ENCODE measurements around the gene ADGRL2.

ADGRL2 gene

GRCh38 chr1:81989524-81989923 is 188.8 kb downstream of the ADGRL2 start:
- Histone ChIP-seq H3K27me3 (ENCODE audit: control insufficient read depth, insufficient read depth, low read length) (no peaks in the 10 kb centered on the region), H3K4me3 (ENCODE audit: low read depth, low read length) (no peak overlapping the region), H3K4me1 (ENCODE audit: control insufficient read depth, insufficient read depth, low read length) (no peaks in the 10 kb centered on the region), H3K9me3 (ENCODE audit: control insufficient read depth, insufficient read depth, low read depth, low read length) (no peaks in the 10 kb centered on the region), H3K27ac (ENCODE audit: low read depth, low read length) (no peak overlapping the region), H3K9ac (ENCODE audit: low read length) (no peak overlapping the region), H3K36me3 (ENCODE audit: control insufficient read depth, insufficient read depth, low read length) (peaks cover 70% of the 10 kb centered on the region)

- peaks cover 63% of the 10 kb centered on the region for H3K36me3 ChIP-seq (ENCODE audit: control insufficient read depth, insufficient read depth, low read length)
- no peak overlapping the region for H3K9ac ChIP-seq (ENCODE audit: low read length)
- no peaks in the 10 kb centered on the region for H3K4me1 ChIP-seq (ENCODE audit: control insufficient read depth, insufficient read depth, low read length)
- no peak overlapping the region for H3K27ac ChIP-seq (ENCODE audit: low read depth, low read length)
- H3K4me3 ChIP-seq (ENCODE audit: low read depth, low read length) = no peak overlapping the region
- no peaks in the 10 kb centered on the region for H3K9me3 ChIP-seq (ENCODE audit: control insufficient read depth, insufficient read depth, low read depth, low read length)
- no peaks in the 10 kb centered on the region for H3K27me3 ChIP-seq (ENCODE audit: control insufficient read depth, insufficient read depth, low read length)
These were observed 189.5 kb downstream of the ADGRL2 start for GRCh38 chr1:81990241-81990640.

GRCh38 chr1:81998165-81998564 is 197.4 kb downstream of the ADGRL2 start:
- Histone ChIP-seq H3K36me3 (ENCODE audit: control insufficient read depth, insufficient read depth, low read length) (no peaks in the 10 kb centered on the region), H3K27me3 (ENCODE audit: control insufficient read depth, insufficient read depth, low read length) (no peaks in the 10 kb centered on the region), H3K27ac (ENCODE audit: low read depth, low read length) (no peak overlapping the region), H3K4me1 (ENCODE audit: control insufficient read depth, insufficient read depth, low read length) (no peaks in the 10 kb centered on the region), H3K9me3 (ENCODE audit: control insufficient read depth, insufficient read depth, low read depth, low read length) (no peaks in the 10 kb centered on the region), H3K4me3 (ENCODE audit: low read depth, low read length) (no peak overlapping the region), H3K9ac (ENCODE audit: low read length) (no peak overlapping the region)

GRCh38 chr1:81999364-81999763 is 198.6 kb downstream of the ADGRL2 start:
- no peaks in the 10 kb centered on the region for H3K27me3 ChIP-seq (ENCODE audit: control insufficient read depth, insufficient read depth, low read length)

GRCh38 chr1:82000221-82000620 is 199.5 kb downstream of the ADGRL2 start:
- Histone ChIP-seq H3K9ac (ENCODE audit: low read length) (no peak overlapping the region), H3K9me3 (ENCODE audit: control insufficient read depth, insufficient read depth, low read depth, low read length) (no peaks in the 10 kb centered on the region), H3K27ac (ENCODE audit: low read depth, low read length) (no peak overlapping the region), H3K36me3 (ENCODE audit: control insufficient read depth, insufficient read depth, low read length) (no peaks in the 10 kb centered on the region), H3K27me3 (ENCODE audit: control insufficient read depth, insufficient read depth, low read length) (no peaks in the 10 kb centered on the region), H3K4me3 (ENCODE audit: low read depth, low read length) (no peak overlapping the region), H3K4me1 (ENCODE audit: control insufficient read depth, insufficient read depth, low read length) (no peaks in the 10 kb centered on the region)

More at GRCh38 chr1:81999364-81999763, 198.6 kb downstream of the ADGRL2 start:
- H3K4me3 ChIP-seq (ENCODE audit: low read depth, low read length) = no peak overlapping the region
- no peaks in the 10 kb centered on the region for H3K4me1 ChIP-seq (ENCODE audit: control insufficient read depth, insufficient read depth, low read length)
- H3K9me3 ChIP-seq (ENCODE audit: control insufficient read depth, insufficient read depth, low read depth, low read length) = no peaks in the 10 kb centered on the region
- no peaks in the 10 kb centered on the region for H3K36me3 ChIP-seq (ENCODE audit: control insufficient read depth, insufficient read depth, low read length)
- no peak overlapping the region for H3K9ac ChIP-seq (ENCODE audit: low read length)
- no peak overlapping the region for H3K27ac ChIP-seq (ENCODE audit: low read depth, low read length)

GRCh38 chr1:82001345-82001744 is 200.6 kb downstream of the ADGRL2 start:
- H3K4me1 ChIP-seq (ENCODE audit: control insufficient read depth, insufficient read depth, low read length) = no peaks in the 10 kb centered on the region
- no peaks in the 10 kb centered on the region for H3K9me3 ChIP-seq (ENCODE audit: control insufficient read depth, insufficient read depth, low read depth, low read length)
- no peak overlapping the region for H3K27ac ChIP-seq (ENCODE audit: low read depth, low read length)
- H3K9ac ChIP-seq (ENCODE audit: low read length) = no peak overlapping the region
- no peaks in the 10 kb centered on the region for H3K27me3 ChIP-seq (ENCODE audit: control insufficient read depth, insufficient read depth, low read length)
- H3K4me3 ChIP-seq (ENCODE audit: low read depth, low read length) = no peak overlapping the region
- H3K36me3 ChIP-seq (ENCODE audit: control insufficient read depth, insufficient read depth, low read length) = no peaks in the 10 kb centered on the region

- H3K27ac ChIP-seq (ENCODE audit: low read depth, low read length) = no peak overlapping the region
- no peaks in the 10 kb centered on the region for H3K36me3 ChIP-seq (ENCODE audit: control insufficient read depth, insufficient read depth, low read length)
- no peaks in the 10 kb centered on the region for H3K27me3 ChIP-seq (ENCODE audit: control insufficient read depth, insufficient read depth, low read length)
- no peaks in the 10 kb centered on the region for H3K9me3 ChIP-seq (ENCODE audit: control insufficient read depth, insufficient read depth, low read depth, low read length)
- H3K4me1 ChIP-seq (ENCODE audit: control insufficient read depth, insufficient read depth, low read length) = no peaks in the 10 kb centered on the region
- no peak overlapping the region for H3K4me3 ChIP-seq (ENCODE audit: low read depth, low read length)
- H3K9ac ChIP-seq (ENCODE audit: low read length) = no peak overlapping the region
These were observed 207.1 kb downstream of the ADGRL2 start for GRCh38 chr1:82007804-82008203.

GRCh38 chr1:82013702-82014101 is 213.0 kb downstream of the ADGRL2 start:
- Histone ChIP-seq H3K9me3 (ENCODE audit: control insufficient read depth, insufficient read depth, low read depth, low read length) (no peaks in the 10 kb centered on the region), H3K27me3 (ENCODE audit: control insufficient read depth, insufficient read depth, low read length) (no peaks in the 10 kb centered on the region), H3K4me1 (ENCODE audit: control insufficient read depth, insufficient read depth, low read length) (no peaks in the 10 kb centered on the region), H3K27ac (ENCODE audit: low read depth, low read length) (no peak overlapping the region), H3K36me3 (ENCODE audit: control insufficient read depth, insufficient read depth, low read length) (no peaks in the 10 kb centered on the region), H3K4me3 (ENCODE audit: low read depth, low read length) (no peak overlapping the region), H3K9ac (ENCODE audit: low read length) (no peak overlapping the region)

- H3K27me3 ChIP-seq (ENCODE audit: control insufficient read depth, insufficient read depth, low read length) = no peaks in the 10 kb centered on the region
- no peaks in the 10 kb centered on the region for H3K4me1 ChIP-seq (ENCODE audit: control insufficient read depth, insufficient read depth, low read length)
- H3K27ac ChIP-seq (ENCODE audit: low read depth, low read length) = no peak overlapping the region
- H3K9ac ChIP-seq (ENCODE audit: low read length) = no peak overlapping the region
- H3K36me3 ChIP-seq (ENCODE audit: control insufficient read depth, insufficient read depth, low read length) = no peaks in the 10 kb centered on the region
- no peaks in the 10 kb centered on the region for H3K9me3 ChIP-seq (ENCODE audit: control insufficient read depth, insufficient read depth, low read depth, low read length)
- H3K4me3 ChIP-seq (ENCODE audit: low read depth, low read length) = no peak overlapping the region
These were observed 214.7 kb downstream of the ADGRL2 start for GRCh38 chr1:82015444-82015843.

- Histone ChIP-seq H3K27me3 (ENCODE audit: control insufficient read depth, insufficient read depth, low read length) (no peaks in the 10 kb centered on the region), H3K4me1 (ENCODE audit: control insufficient read depth, insufficient read depth, low read length) (no peaks in the 10 kb centered on the region), H3K4me3 (ENCODE audit: low read depth, low read length) (no peak overlapping the region), H3K9me3 (ENCODE audit: control insufficient read depth, insufficient read depth, low read depth, low read length) (no peaks in the 10 kb centered on the region), H3K9ac (ENCODE audit: low read length) (no peak overlapping the region), H3K27ac (ENCODE audit: low read depth, low read length) (no peak overlapping the region), H3K36me3 (ENCODE audit: control insufficient read depth, insufficient read depth, low read length) (no peaks in the 10 kb centered on the region)
These were observed 217.6 kb downstream of the ADGRL2 start for GRCh38 chr1:82018319-82018718.

- Histone ChIP-seq H3K36me3 (ENCODE audit: control insufficient read depth, insufficient read depth, low read length) (no peaks in the 10 kb centered on the region), H3K4me1 (ENCODE audit: control insufficient read depth, insufficient read depth, low read length) (no peaks in the 10 kb centered on the region), H3K27ac (ENCODE audit: low read depth, low read length) (no peak overlapping the region), H3K4me3 (ENCODE audit: low read depth, low read length) (no peak overlapping the region), H3K27me3 (ENCODE audit: control insufficient read depth, insufficient read depth, low read length) (no peaks in the 10 kb centered on the region), H3K9me3 (ENCODE audit: control insufficient read depth, insufficient read depth, low read depth, low read length) (no peaks in the 10 kb centered on the region), H3K9ac (ENCODE audit: low read length) (no peak overlapping the region)
These were observed 218.8 kb downstream of the ADGRL2 start for GRCh38 chr1:82019508-82019907.

GRCh38 chr1:82030830-82031229 is 230.1 kb downstream of the ADGRL2 start:
- no peak overlapping the region for H3K27ac ChIP-seq (ENCODE audit: low read depth, low read length)
- H3K36me3 ChIP-seq (ENCODE audit: control insufficient read depth, insufficient read depth, low read length) = no peaks in the 10 kb centered on the region

More at GRCh38 chr1:82030830-82031229, 230.1 kb downstream of the ADGRL2 start:
- Histone ChIP-seq H3K9me3 (ENCODE audit: control insufficient read depth, insufficient read depth, low read depth, low read length) (no peaks in the 10 kb centered on the region), H3K27me3 (ENCODE audit: control insufficient read depth, insufficient read depth, low read length) (no peaks in the 10 kb centered on the region), H3K4me3 (ENCODE audit: low read depth, low read length) (no peak overlapping the region), H3K9ac (ENCODE audit: low read length) (no peak overlapping the region), H3K4me1 (ENCODE audit: control insufficient read depth, insufficient read depth, low read length) (no peaks in the 10 kb centered on the region)
